ENCODE results near the gene ATXN7L1.

The ATXN7L1 gene

GRCh38 chr7:105876091-105876963 is at the start of gene ATXN7L1:
TSS of gene ATXN7L1 (minus strand) at chr7:105876599. CDS start at chr7:105876558, 41 bp downstream.
- Histone ChIP-seq H3K9ac (ENCODE audit: low read depth in 1 of 2, low read length in 2 of 2) (peak within 1 kb of the TSS; percentile 89 to 94), H3K9me3 (ENCODE audit: control insufficient read depth in 2 of 2, low read length in 2 of 2) (no peaks in the 10 kb centered on the region), H3K36me3 (ENCODE audit: control insufficient read depth in 2 of 2, insufficient read depth in 2 of 2, low read length in 2 of 2) (no peaks in the 10 kb centered on the region), H3K4me3 (ENCODE audit: low read length in 2 of 2) (peak within 1 kb of the TSS; percentile 95 to 96), H3K4me1 (ENCODE audit: control insufficient read depth in 2 of 2, insufficient read depth in 2 of 2, low read length in 2 of 2) (peaks cover 19 to 34% of the 10 kb centered on the region in 2 donors), H3K27ac (ENCODE audit: low read depth in 2 of 2, low read length in 2 of 2) (peak within 1 kb of the TSS; percentile 78 to 83), H3K27me3 (ENCODE audit: control insufficient read depth in 2 of 2, insufficient read depth in 2 of 2, low read length in 2 of 2) (no peaks in the 10 kb centered on the region)

GRCh38 chr7:105926131-105926530 is 49.7 kb upstream of the ATXN7L1 start:
- H3K9ac ChIP-seq (ENCODE audit: low read depth in 1 of 2, low read length in 2 of 2), result no peak overlapping the region
- H3K27ac ChIP-seq (ENCODE audit: low read depth in 2 of 2, low read length in 2 of 2), result no peak overlapping the region
- no peaks in the 10 kb centered on the region for H3K9me3 ChIP-seq (ENCODE audit: control insufficient read depth in 2 of 2, low read length in 2 of 2)
- H3K36me3 ChIP-seq (ENCODE audit: control insufficient read depth in 2 of 2, insufficient read depth in 2 of 2, low read length in 2 of 2), result no peaks in the 10 kb centered on the region
- no peaks in the 10 kb centered on the region for H3K27me3 ChIP-seq (ENCODE audit: control insufficient read depth in 2 of 2, insufficient read depth in 2 of 2, low read length in 2 of 2)
- H3K4me1 ChIP-seq (ENCODE audit: control insufficient read depth in 2 of 2, insufficient read depth in 2 of 2, low read length in 2 of 2), result no peaks in the 10 kb centered on the region
- H3K4me3 ChIP-seq (ENCODE audit: low read length in 2 of 2), result no peak overlapping the region

- Histone ChIP-seq H3K9me3 (ENCODE audit: control insufficient read depth in 2 of 2, low read length in 2 of 2) (no peaks in the 10 kb centered on the region), H3K9ac (ENCODE audit: low read depth in 1 of 2, low read length in 2 of 2) (no peak overlapping the region), H3K36me3 (ENCODE audit: control insufficient read depth in 2 of 2, insufficient read depth in 2 of 2, low read length in 2 of 2) (no peaks in the 10 kb centered on the region), H3K27ac (ENCODE audit: low read depth in 2 of 2, low read length in 2 of 2) (no peak overlapping the region), H3K4me1 (ENCODE audit: control insufficient read depth in 2 of 2, insufficient read depth in 2 of 2, low read length in 2 of 2) (no peaks in the 10 kb centered on the region), H3K4me3 (ENCODE audit: low read length in 2 of 2) (no peak overlapping the region), H3K27me3 (ENCODE audit: control insufficient read depth in 2 of 2, insufficient read depth in 2 of 2, low read length in 2 of 2) (no peaks in the 10 kb centered on the region)
These were observed 48.5 kb upstream of the ATXN7L1 start for GRCh38 chr7:105924945-105925344.

- peaks cover 0 to 2% of the 10 kb centered on the region in 2 donors for H3K36me3 ChIP-seq (ENCODE audit: control insufficient read depth in 2 of 2, insufficient read depth in 2 of 2, low read length in 2 of 2)
- H3K9ac ChIP-seq (ENCODE audit: low read depth in 1 of 2, low read length in 2 of 2), result no peak overlapping the region
- H3K9me3 ChIP-seq (ENCODE audit: control insufficient read depth in 2 of 2, low read length in 2 of 2), result no peaks in the 10 kb centered on the region
- H3K27me3 ChIP-seq (ENCODE audit: control insufficient read depth in 2 of 2, insufficient read depth in 2 of 2, low read length in 2 of 2), result no peaks in the 10 kb centered on the region
- no peak overlapping the region for H3K4me3 ChIP-seq (ENCODE audit: low read length in 2 of 2)
- H3K4me1 ChIP-seq (ENCODE audit: control insufficient read depth in 2 of 2, insufficient read depth in 2 of 2, low read length in 2 of 2), result no peaks in the 10 kb centered on the region
- no peak overlapping the region for H3K27ac ChIP-seq (ENCODE audit: low read depth in 2 of 2, low read length in 2 of 2)
These were observed 44.4 kb upstream of the ATXN7L1 start for GRCh38 chr7:105920766-105921165.

DNA sequence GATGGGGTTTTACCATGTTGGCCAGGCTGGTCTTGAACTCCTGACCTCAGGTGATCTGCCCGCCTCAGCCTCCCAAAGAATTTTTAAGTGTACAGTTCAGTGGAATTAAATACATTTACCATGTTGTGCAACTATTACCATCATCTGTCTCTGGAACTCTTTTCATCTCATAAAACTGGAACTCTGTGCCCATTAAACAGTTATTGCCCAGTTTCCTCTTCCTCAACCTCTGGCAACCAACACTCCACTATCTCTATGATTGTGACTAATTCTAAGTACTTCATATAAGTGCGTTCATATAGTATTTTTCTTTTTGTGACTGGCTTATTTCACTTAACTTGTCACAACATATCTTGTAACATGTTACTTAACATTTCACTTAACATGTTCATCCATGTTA is 41.3 kb upstream of the ATXN7L1 start:
- Histone ChIP-seq H3K9me3 (ENCODE audit: control insufficient read depth in 2 of 2, low read length in 2 of 2) (no peaks in the 10 kb centered on the region), H3K9ac (ENCODE audit: low read depth in 1 of 2, low read length in 2 of 2) (no peak overlapping the region), H3K36me3 (ENCODE audit: control insufficient read depth in 2 of 2, insufficient read depth in 2 of 2, low read length in 2 of 2) (peaks cover 0 to 3% of the 10 kb centered on the region in 2 donors), H3K4me3 (ENCODE audit: low read length in 2 of 2) (no peak overlapping the region), H3K27me3 (ENCODE audit: control insufficient read depth in 2 of 2, insufficient read depth in 2 of 2, low read length in 2 of 2) (no peaks in the 10 kb centered on the region), H3K27ac (ENCODE audit: low read depth in 2 of 2, low read length in 2 of 2) (no peak overlapping the region), H3K4me1 (ENCODE audit: control insufficient read depth in 2 of 2, insufficient read depth in 2 of 2, low read length in 2 of 2) (no peaks in the 10 kb centered on the region)

DNA sequence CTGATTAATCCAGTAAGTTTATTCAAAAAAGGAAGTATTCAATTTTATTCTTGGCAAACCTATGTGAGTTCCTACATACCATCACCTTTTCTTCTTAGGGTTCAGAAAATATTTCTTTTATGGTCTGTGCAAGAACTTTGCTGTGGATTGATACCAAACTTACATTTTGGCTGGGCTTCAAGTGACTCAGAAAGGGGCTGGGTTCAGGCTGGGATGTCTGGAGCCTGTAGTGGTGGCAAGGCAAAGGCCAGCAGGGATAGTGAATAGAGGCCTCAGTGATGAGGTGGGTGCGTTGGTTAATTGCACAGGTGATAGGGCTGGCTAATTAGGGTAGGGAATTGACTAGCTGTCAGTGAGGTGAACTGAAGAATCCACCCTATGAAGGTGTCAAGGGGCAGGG is 40.2 kb upstream of the ATXN7L1 start:
- H3K27ac ChIP-seq (ENCODE audit: low read depth in 2 of 2, low read length in 2 of 2), result no peak overlapping the region

GRCh38 chr7:105913947-105914346 is 37.5 kb upstream of the ATXN7L1 start:
- Histone ChIP-seq H3K27me3 (ENCODE audit: control insufficient read depth in 2 of 2, insufficient read depth in 2 of 2, low read length in 2 of 2) (no peaks in the 10 kb centered on the region), H3K4me3 (ENCODE audit: low read length in 2 of 2) (no peak overlapping the region), H3K36me3 (ENCODE audit: control insufficient read depth in 2 of 2, insufficient read depth in 2 of 2, low read length in 2 of 2) (peaks cover 0 to 9% of the 10 kb centered on the region in 2 donors), H3K4me1 (ENCODE audit: control insufficient read depth in 2 of 2, insufficient read depth in 2 of 2, low read length in 2 of 2) (no peaks in the 10 kb centered on the region), H3K9ac (ENCODE audit: low read depth in 1 of 2, low read length in 2 of 2) (no peak overlapping the region), H3K27ac (ENCODE audit: low read depth in 2 of 2, low read length in 2 of 2) (no peak overlapping the region), H3K9me3 (ENCODE audit: control insufficient read depth in 2 of 2, low read length in 2 of 2) (no peaks in the 10 kb centered on the region)

More for the DNA sequence above, 40.2 kb upstream of the ATXN7L1 start:
- H3K4me3 ChIP-seq (ENCODE audit: low read length in 2 of 2), result no peak overlapping the region
- H3K9ac ChIP-seq (ENCODE audit: low read depth in 1 of 2, low read length in 2 of 2), result no peak overlapping the region
- H3K36me3 ChIP-seq (ENCODE audit: control insufficient read depth in 2 of 2, insufficient read depth in 2 of 2, low read length in 2 of 2), result peaks cover 0 to 3% of the 10 kb centered on the region in 2 donors
- H3K27me3 ChIP-seq (ENCODE audit: control insufficient read depth in 2 of 2, insufficient read depth in 2 of 2, low read length in 2 of 2), result no peaks in the 10 kb centered on the region
- no peaks in the 10 kb centered on the region for H3K4me1 ChIP-seq (ENCODE audit: control insufficient read depth in 2 of 2, insufficient read depth in 2 of 2, low read length in 2 of 2)
- H3K9me3 ChIP-seq (ENCODE audit: control insufficient read depth in 2 of 2, low read length in 2 of 2), result no peaks in the 10 kb centered on the region

- no peak overlapping the region for H3K9ac ChIP-seq (ENCODE audit: low read depth in 1 of 2, low read length in 2 of 2)
- no peak overlapping the region for H3K4me3 ChIP-seq (ENCODE audit: low read length in 2 of 2)
- H3K4me1 ChIP-seq (ENCODE audit: control insufficient read depth in 2 of 2, insufficient read depth in 2 of 2, low read length in 2 of 2), result no peaks in the 10 kb centered on the region
- no peaks in the 10 kb centered on the region for H3K9me3 ChIP-seq (ENCODE audit: control insufficient read depth in 2 of 2, low read length in 2 of 2)
- H3K27me3 ChIP-seq (ENCODE audit: control insufficient read depth in 2 of 2, insufficient read depth in 2 of 2, low read length in 2 of 2), result no peaks in the 10 kb centered on the region
- H3K27ac ChIP-seq (ENCODE audit: low read depth in 2 of 2, low read length in 2 of 2), result no peak overlapping the region
- H3K36me3 ChIP-seq (ENCODE audit: control insufficient read depth in 2 of 2, insufficient read depth in 2 of 2, low read length in 2 of 2), result peaks cover 0 to 9% of the 10 kb centered on the region in 2 donors
These were observed 35.7 kb upstream of the ATXN7L1 start for GRCh38 chr7:105911961-105912575.

DNA sequence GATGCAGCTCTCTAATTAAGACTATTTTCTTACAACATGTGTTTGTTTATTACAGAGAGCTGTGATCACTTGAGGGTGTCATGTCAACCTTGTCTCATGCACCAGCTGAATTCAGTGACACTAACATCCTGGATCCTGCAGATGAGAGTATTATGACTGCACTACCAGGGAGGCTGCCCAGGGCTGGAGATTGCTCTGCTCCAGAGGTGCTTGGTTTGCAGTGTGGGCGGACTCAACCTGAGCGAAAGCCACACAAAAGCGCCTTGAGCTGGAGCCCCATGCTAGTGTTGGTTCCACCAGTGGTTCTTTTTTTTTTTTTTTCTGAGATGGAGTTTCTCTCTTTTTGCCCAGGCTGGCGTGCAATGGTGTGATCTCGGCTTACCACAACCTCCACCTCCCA is 33.8 kb upstream of the ATXN7L1 start:
- H3K4me3 ChIP-seq (ENCODE audit: low read length in 2 of 2), result no peak overlapping the region
- no peak overlapping the region for H3K27ac ChIP-seq (ENCODE audit: low read depth in 2 of 2, low read length in 2 of 2)
- peaks cover 0 to 7% of the 10 kb centered on the region in 2 donors for H3K36me3 ChIP-seq (ENCODE audit: control insufficient read depth in 2 of 2, insufficient read depth in 2 of 2, low read length in 2 of 2)
- no peaks in the 10 kb centered on the region for H3K27me3 ChIP-seq (ENCODE audit: control insufficient read depth in 2 of 2, insufficient read depth in 2 of 2, low read length in 2 of 2)
- no peaks in the 10 kb centered on the region for H3K9me3 ChIP-seq (ENCODE audit: control insufficient read depth in 2 of 2, low read length in 2 of 2)
- no peak overlapping the region for H3K9ac ChIP-seq (ENCODE audit: low read depth in 1 of 2, low read length in 2 of 2)
- H3K4me1 ChIP-seq (ENCODE audit: control insufficient read depth in 2 of 2, insufficient read depth in 2 of 2, low read length in 2 of 2), result no peaks in the 10 kb centered on the region

- Histone ChIP-seq H3K36me3 (ENCODE audit: control insufficient read depth in 2 of 2, insufficient read depth in 2 of 2, low read length in 2 of 2) (peaks cover 0 to 7% of the 10 kb centered on the region in 2 donors), H3K4me1 (ENCODE audit: control insufficient read depth in 2 of 2, insufficient read depth in 2 of 2, low read length in 2 of 2) (no peaks in the 10 kb centered on the region), H3K4me3 (ENCODE audit: low read length in 2 of 2) (no peak overlapping the region), H3K9me3 (ENCODE audit: control insufficient read depth in 2 of 2, low read length in 2 of 2) (no peaks in the 10 kb centered on the region), H3K27ac (ENCODE audit: low read depth in 2 of 2, low read length in 2 of 2) (no peak overlapping the region), H3K27me3 (ENCODE audit: control insufficient read depth in 2 of 2, insufficient read depth in 2 of 2, low read length in 2 of 2) (no peaks in the 10 kb centered on the region), H3K9ac (ENCODE audit: low read depth in 1 of 2, low read length in 2 of 2) (no peak overlapping the region)
These were observed 33.3 kb upstream of the ATXN7L1 start for GRCh38 chr7:105909742-105910141.
